GM15510 (cell line): ENCODE results near the gene YBX2.

Experiments
- POLR2A ChIP-seq: IDR thresholded peaks from 3 replicates; pipeline ENCODE4 v1.6.1; 2011; ENCODE audit warnings: borderline replicate concordance; ENCODE audit not compliant: insufficient read length; ENCODE audit errors: extremely low read depth

YBX2 gene

DNA sequence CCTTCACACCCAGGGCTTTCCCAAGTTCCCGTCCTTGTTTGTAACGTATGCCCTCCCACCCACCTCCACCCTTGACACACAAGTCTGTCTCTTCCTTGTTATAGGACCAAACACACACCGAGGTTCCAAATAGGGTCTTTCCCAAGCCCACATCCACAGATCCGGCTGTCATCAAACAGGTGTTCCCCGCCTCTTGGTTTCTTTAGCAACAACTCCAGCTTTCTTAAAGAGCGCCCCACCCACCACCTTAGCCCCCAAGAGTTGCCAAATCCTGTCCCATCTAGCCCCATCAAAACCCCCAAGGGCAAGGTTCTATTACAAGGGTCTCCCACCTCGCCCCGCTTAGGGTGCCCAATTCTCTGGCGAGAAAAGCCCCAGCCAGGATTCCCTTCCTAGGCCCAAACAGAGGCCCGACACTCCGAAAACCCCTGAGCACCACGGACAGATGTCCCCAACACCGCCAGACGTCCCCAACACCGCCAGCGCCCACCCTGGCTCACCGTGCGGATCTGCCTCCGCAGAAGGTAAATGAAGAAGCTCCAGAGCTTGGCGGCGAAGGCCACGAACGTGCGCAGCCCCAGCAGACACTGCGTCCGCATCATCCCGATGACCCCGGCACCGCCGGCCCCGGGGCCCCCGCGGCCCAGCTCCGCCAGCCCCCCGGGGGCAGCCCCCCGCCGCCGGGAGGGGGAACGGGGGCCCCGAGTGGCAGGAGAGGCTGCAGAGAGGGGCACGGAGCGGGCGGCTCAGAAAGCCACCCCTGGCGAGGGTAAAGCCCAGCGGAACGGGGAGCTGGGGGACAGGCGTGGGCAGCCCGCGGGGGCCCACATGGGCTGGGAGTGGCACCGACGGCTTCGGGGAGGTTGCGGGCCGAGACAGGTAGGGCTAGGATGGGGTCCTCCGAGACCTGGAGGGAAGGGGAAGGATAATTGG, 43.5 kb downstream of the YBX2 start:
- no peak for TF ChIP-seq POLR2A

DNA sequence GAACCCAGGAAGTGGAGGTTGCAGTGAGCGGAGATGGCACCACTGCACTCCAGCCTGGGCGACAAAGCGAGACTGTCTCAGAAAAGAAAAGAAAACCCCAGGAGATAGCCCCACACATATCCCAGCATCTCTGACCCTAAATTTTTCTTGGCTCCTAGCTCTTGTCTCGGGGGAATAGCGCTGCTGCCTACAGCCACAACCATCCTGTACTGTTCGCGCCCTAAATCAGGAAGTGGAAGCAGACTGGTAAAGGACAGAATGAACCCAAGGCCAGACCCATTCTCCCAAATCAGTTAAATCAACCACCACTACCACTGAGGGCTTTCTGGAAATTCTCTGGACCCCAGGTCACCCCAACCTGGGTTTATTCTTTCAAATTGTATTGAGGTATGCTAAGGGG, 44.6 kb downstream of the YBX2 start:
- TF ChIP-seq POLR2A, result no peak

DNA sequence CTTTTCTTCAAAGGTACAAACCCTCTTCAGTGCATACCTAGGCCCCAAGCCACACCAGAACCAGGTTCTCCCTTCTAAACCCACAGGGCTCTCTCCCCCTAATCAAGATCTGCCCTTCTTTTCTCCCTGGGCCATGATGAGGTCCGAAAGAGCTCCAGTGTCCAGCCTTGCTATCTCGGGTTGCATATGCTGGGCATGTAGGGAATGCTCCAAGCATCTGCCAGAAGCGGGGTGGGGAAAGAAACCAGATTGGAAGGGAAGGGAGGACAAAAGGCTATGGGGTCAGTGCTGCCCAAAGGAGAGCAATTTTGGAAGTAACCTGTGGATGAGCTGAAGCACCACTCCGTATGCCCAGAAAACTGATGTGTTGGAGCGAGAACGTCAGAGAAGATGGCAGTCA, 45.2 kb downstream of the YBX2 start:
- TF ChIP-seq POLR2A, result no peak

DNA sequence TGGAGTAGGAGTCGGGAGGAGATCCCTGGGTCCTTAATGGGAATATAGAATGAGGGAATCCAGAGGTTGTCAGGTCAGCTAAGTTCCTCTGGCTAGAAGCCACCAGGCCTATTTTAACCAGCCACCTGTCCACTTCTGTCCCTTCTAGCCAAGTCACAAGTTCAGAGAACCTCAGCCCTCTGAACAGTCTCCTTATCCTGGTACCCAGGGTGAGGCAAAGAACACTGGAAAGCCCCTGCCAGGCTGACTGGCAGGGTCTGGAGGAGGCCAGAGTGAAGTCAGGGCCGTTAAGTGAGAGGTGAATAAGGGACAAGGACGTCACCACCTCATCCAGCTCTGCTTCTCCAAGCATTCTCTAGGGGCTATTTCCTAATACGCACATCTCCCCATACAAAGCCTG, 45.6 kb downstream of the YBX2 start:
- no peak for TF ChIP-seq POLR2A

DNA sequence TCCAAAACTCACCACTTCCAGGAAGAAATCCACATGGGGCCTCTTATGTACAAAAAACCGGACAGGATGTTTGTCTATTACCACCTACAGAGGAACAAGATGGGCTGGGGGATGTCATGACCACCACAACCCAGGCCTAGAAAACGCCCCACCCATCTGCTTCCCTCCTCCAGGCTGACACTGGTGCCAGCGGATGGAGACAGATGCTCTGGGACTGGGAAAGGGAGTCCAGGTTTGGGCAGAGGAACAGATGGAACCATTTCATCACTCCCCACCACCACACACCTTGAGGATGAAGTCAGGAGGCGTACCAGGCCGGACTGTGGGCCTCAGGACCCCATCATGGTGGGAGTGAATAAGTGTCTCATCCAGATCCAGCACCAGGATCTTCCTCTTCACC, 47.7 kb downstream of the YBX2 start:
- TF ChIP-seq POLR2A, result no peak

DNA sequence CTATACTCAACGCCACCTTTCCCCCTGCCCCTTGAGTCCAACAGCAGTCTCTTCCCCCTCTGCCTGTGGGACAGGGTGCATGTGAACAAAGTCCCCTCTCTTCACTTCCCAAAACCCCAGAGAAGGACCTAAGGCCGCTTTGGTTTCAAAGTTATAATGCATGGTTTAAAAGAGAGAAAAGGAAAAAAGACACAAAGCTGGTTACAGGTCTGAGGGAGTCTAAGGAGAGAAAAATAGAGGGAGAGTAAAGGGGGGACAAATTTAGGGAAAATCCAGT, 51.0 kb downstream of the YBX2 start:
- TF ChIP-seq POLR2A, result no peak

DNA sequence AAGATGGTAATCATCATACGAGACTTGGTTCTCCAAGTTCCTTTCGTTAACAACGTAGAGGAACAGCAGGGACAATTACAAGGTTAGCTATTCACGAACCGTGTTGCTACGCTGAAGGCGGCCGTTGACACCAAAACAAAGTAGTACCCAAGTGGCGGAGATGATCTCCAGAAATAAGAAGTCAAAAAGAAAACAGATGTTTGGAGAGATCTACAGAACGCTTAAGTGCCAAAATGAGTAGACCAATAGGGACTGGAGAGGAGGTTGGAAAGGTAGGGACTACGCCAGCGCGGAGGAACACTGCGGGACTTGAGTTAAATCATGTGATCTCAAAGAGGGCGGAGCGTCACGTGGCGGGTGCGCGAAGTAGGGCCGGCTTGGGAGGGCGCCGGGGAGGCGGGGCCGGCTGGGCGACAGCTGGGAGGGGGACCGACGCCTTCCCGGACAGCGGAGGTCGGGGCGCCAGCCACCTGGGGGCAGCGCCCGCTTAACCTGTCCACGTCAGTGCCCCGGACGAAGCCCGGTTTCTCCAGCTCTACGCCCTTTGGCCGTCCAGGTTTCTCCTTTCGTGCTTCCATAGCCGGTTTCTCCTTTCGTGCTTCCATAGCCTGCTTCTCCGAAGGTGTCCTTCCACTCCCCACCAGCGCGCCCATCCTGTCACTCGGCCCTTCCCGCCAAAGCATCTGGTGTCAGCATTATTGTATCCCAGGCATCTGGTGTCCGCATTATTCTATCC, 51.6 kb downstream of the YBX2 start:
- peak; percentile 55 for TF ChIP-seq POLR2A

DNA sequence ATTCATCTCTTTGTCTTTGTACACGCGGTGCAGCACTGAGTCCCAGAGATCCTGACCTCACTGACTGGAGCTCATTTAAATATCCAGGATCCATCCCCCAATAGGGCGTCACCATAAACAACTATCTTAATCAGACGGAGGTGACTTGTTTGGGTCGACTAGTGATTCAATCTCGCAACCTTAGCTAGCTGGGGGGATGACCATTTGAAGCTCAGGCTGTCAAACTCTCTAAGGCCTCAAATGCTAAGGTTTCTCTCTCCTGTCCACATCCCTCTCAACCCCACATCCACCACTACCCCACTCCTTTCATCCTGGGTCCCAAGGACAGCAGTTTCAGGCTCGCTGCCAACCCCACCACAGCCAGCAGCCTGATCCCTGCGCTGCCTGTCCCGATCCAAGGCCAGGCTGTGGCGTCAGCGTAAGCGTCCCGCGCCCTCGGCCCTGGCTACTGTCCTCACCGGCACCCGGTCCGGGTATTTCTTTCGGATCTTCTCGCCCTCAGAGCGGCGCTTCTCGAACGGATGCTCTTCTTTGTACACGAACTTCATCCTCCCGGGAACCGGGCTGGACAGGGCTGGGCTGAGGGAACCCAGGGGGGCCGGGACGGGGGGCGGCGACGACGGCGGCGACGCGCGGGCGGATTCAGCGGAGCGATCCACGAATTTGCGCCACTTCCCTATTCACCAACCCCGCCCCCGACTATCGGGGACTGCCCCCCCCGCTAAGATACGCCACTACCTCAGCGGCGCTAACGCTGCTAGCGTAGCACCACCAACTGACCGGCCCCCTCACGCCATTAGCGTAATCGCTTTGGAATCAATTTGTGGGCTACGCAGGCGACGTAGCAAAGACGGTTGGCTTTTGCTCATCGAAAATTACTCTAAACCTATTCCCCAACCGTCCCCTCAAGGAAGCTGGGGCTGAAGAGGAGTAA, 52.4 kb downstream of the YBX2 start, which contains the start of gene GABARAP:
TSS of gene GABARAP (minus strand) at position 667 of the 934 bp plus-strand sequence. CDS start at position 548, 119 bp downstream.
- peak; percentile 43 for TF ChIP-seq POLR2A

DNA sequence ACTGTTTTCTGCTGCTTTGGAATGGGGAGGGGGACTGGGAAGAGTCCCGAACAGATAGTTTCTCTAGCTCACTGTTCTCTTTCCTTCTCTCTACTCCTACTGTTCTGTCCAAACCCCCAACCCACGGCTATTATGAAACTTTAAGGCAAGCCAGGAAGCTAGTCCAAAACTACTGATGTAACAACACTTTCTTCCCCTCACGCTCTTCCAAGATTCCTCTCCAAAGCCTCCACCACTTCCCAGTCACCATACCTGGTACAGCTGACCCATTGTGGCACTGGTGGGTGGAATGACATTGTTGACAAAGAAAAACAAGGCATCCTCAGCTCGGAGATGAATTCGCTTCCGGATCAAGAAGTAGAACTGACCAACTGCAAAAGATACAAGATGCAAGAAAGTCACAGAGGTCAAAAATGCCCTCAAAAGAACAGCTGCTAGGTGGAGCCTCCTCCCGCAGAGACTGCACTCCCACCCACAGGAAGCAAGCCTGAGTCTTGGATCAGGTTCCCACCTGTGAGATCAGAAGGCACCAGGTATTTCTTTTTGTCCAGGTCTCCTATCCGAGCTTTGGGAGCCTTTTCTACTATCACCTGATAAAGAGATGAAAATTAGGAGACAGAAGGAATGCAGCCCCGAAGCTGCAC, 53.2 kb downstream of the YBX2 start:
- TF ChIP-seq POLR2A, result no peak

DNA sequence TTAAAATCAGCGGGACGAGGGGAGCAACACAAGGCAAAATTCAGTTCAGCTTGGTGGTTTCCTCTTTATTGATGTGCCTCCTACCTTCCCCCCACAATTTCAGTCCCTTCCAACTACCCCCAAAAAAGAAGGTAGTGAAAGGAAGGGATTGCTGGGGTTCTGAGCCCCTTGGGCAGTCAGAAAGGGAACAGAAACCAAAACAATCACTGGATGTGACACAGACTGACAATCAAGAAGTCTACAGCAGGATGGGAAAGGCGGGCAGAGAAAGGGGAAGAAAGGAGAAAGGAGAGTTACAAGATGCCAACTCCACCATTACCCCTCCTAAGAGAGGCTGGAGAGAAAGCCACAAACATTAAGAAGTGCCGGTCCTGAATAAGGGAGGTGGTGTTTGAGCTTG, 54.1 kb downstream of the YBX2 start:
- no peak for TF ChIP-seq POLR2A

DNA sequence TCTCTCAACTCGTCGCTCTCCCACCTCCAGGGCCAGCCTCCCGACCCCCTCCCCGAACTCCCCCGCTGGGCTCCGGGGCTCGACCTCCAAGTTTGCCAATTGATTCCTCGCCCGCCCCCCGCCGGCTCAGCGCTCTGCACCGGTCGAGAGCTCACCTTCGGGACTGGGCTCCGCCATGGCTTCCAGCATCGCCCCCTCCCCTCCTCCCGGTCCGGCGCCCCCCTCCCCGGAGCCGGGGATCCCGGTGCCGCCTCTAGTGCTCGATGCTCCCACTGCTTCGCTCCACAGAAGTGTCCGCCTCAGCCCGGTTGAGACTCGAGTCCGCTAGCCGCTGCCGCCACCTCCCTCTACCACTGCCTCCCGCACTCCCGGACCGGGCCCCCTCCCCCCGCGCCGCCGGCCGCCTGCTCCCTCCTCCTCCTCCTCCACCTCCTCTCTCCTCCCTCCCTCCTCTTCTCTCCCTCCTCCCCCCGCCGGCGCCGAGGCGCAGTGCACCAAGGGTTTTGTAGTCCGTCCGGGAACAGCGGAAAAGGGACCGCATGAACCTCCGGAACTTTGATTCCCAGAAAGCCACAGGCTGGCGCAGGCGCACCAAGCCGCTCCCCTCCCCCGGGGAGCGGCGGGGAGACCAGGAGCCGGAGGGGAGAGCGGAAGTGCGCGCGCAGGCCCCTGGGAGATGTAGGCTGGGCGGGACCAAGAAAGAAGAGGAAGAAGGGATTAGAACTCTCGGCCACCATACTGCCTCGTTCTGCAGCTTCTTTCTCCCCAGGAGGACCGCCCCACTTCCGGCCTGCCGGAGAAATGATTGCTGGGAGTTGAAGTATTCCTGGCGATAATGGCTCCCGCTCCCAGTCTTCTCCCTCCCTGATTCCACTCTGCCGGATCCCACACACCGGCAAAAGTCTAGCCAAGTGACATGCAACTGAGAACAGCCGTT, 55.1 kb downstream of the YBX2 start, which contains the start of gene PHF23:
TSS of gene PHF23 (minus strand) at position 367 of the 937 bp plus-strand sequence. CDS start at position 189, 178 bp downstream.
- peak; percentile 43 for TF ChIP-seq POLR2A

DNA sequence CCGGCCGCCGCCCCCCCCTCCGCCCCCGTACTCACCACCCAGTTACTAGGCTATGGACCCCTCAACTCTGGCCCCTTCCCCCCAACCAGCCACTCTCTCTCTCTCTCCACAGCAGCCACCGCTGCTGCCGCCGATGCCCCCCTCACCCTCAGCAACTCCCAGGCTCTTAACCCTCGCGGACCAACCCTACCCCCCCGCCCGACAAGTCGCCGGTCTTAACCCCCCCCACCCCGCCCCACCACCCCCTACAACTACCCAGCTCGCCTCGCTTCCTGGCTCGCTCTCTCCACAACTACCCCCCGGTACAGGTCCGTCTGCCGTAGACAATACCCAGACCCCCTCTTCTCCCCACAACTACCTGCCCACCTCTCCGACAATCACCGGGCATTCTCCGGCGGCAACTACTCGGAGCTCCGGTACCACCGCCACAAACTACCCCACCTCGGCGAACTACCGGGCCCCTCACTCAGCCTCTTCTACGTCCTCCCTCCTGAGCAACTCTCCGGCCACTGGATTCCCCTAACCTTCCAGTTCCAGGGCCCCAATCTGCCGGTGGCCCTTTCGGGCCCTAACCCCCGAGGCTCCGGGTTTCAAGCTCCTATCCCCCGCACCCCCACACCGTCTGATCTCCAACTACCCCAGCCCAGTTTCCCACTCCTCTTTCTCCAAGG, 55.9 kb downstream of the YBX2 start:
- TF ChIP-seq POLR2A, result no peak
